ENCODE measurements around the gene DIS3L2. TPM values are rescaled to one million over a fixed set of nuclear protein-coding genes. Genes with fewer than 3 reads are reported as not detected.

The DIS3L2 gene
- total and polyA plus RNA-seq, 2 of the 4 experiments (the other 2 are of a cell fraction): 14.7 to 19.2 TPM

DNA sequence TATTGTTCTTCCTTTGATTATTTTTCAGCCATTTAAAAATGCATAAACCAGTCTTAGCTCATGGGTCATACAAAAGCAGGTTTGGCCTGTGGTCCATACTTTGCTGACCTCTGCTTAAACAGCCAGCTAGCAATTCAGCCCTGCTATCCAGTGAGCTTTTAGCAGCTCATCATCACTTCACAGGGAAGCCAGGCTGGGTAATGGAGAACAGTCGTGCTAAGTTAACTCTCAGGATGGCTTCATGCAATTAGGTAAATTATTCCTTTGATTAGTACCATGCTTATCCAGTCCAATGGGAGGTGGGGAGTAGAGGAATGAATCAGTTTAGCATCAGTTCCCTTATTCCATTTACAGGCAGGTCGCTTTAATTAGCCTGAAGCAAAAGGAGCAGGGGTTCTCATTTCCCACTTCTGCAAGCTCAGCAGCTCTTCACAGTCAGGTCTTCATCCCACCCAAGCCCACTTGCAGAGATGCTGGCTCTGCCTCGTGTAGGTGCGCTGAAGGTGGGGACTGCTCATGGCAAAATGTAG is 307.2 kb downstream of the DIS3L2 start:
- DNase-seq: no peak
- Histone ChIP-seq H4K8ac (ENCODE audit: low read depth in 2 of 2, low read length in 2 of 2) (no peak overlapping the region), H2BK5ac (ENCODE audit: low read depth, low read length, poor library complexity, severe bottlenecking) (no peak overlapping the region), H2BK120ac (ENCODE audit: low read depth, low read length) (no peak overlapping the region), H2BK15ac (ENCODE audit: low read depth, low read length) (no peak overlapping the region), H4K91ac (ENCODE audit: insufficient read depth, low read depth, low read length) (no peak overlapping the region), H3K36me3 (ENCODE audit: control insufficient read depth, insufficient read depth, low read length) (peaks cover 12% of the 10 kb centered on the region), H4K5ac (ENCODE audit: low read depth, low read length) (no peak overlapping the region), H2BK20ac (ENCODE audit: low read depth, low read length) (no peak overlapping the region), H3K9me1 (ENCODE audit: insufficient read depth, low read length) (0 out of 2 replicates have a peak, but pooled peaks cover 4% of the 10 kb centered on the region), H3K4me3 (ENCODE audit: insufficient read depth, low read depth, low read length) (no peak overlapping the region), H3K56ac (ENCODE audit: extremely low read depth, insufficient read depth, low read length) (no peak overlapping the region), H3K4me1 (ENCODE audit: control insufficient read depth, insufficient read depth, low read length) (no peaks in the 10 kb centered on the region), H3K23ac (ENCODE audit: low read depth, low read length) (no peak overlapping the region), H3K79me1 (ENCODE audit: low read depth in 1 of 2, low read length in 2 of 2) (no peaks in the 10 kb centered on the region), H3K18ac (ENCODE audit: low read depth, low read length) (no peak overlapping the region), H3K9ac (ENCODE audit: low read depth, low read length) (no peak overlapping the region), H2AK9ac (replicated peaks; ENCODE audit: low read depth, low read length, poor library complexity) (no peak overlapping the region), H3K4ac (ENCODE audit: low read depth, low read length) (no peak overlapping the region), H3K27ac (ENCODE audit: insufficient read depth, low read length) (no peak overlapping the region), H3K14ac (replicated peaks; ENCODE audit: low read depth, low read length) (no peak overlapping the region), H3K27me3 (ENCODE audit: control insufficient read depth, insufficient read depth, low read length) (no peaks in the 10 kb centered on the region), H4K20me1 (ENCODE audit: insufficient read depth, low read length) (no peaks in the 10 kb centered on the region), H2AK5ac (ENCODE audit: low read depth, low read length) (no peak overlapping the region), H3K4me2 (ENCODE audit: low read depth, low read length) (no peak overlapping the region), H3K9me3 (ENCODE audit: control insufficient read depth, insufficient read depth, low read length) (no peaks in the 10 kb centered on the region), H2AFZ (replicated peaks; ENCODE audit: low read length, poor library complexity) (no peak overlapping the region)
- ChIA-PET POLR2A (ENCODE audit: unreplicated experiment) (no interaction called here), CTCF (no interaction called here)
- intact Hi-C loops (cut with micrococcal nuclease) (no loop called here), in situ Hi-C loops (cut with MboI; ENCODE audit: low sequenced_read_pairs) (no loop called here), dilution Hi-C loops (cut with HindIII; ENCODE audit: low sequenced_read_pairs, unreplicated experiment) (no loop called here)
- TF ChIP-seq RAD21 (IDR thresholded peaks at IDR 0.05; ENCODE audit: low read length) (no peak), CHD1 (IDR thresholded peaks at IDR 0.05; ENCODE audit: low read depth, low read length) (no peak), MXI1 (IDR thresholded peaks at IDR 0.05; ENCODE audit: borderline replicate concordance, low read depth, low read length) (no peak), NFE2L2 (IDR thresholded peaks at IDR 0.05; ENCODE audit: low read depth, low read length) (no peak), CEBPB (IDR thresholded peaks at IDR 0.05; ENCODE audit: low read depth, low read length) (no peak), POLR2A (IDR thresholded peaks at IDR 0.05; ENCODE audit: low read depth, low read length) (no peak), MAFK (IDR thresholded peaks at IDR 0.05; ENCODE audit: low read depth, low read length) (no peak), FOS (IDR thresholded peaks at IDR 0.05; ENCODE audit: low read depth, low read length) (no peak)
- no peak for ATAC-seq (ENCODE audit: low read depth)
- no CpG with 5 or more reads among the region's 4 CpGs for WGBS, 2 experiments (ENCODE audit: extremely low coverage in 2 of 2, insufficient read length in 1 of 2)
- BruUV-seq (replicated peaks): no TSS peak
